ENCODE data around the gene NDRG2. TPM values are rescaled to one million over a fixed set of nuclear protein-coding genes. Genes with fewer than 3 reads are reported as not detected.

The NDRG2 gene
- total RNA-seq, 1 experiment from 2014 or later, result 0.82 TPM

- DNase-seq (ENCODE audit: unreplicated experiment), result no peak
- no TSS peak for BruUV-seq (replicated peaks)
- no peak for TF ChIP-seq CTCF (IDR thresholded peaks at IDR 0.05; ENCODE audit: unreplicated experiment)
- peaks cover 5% of the 10 kb centered on the region for H3K4me1 Mint-ChIP-seq (ENCODE audit: insufficient read depth, unreplicated experiment)
- H3K27me3 Mint-ChIP-seq (ENCODE audit: insufficient read depth, unreplicated experiment), result no peaks in the 10 kb centered on the region
- ChIA-PET POLR2A (interaction anchor here (0.6 kb wide), 1 partner anchor 8 kb away, joined by 5 read pairs; no protein-coding TSS in a partner anchor), CTCF (interaction anchor here (0.6 to 1.1 kb wide), 2 partner anchors 9 to 368 kb away, joined by 3 to 4 read pairs; no protein-coding TSS in a partner anchor)
- no peak overlapping the region for H3K4me3 Mint-ChIP-seq (ENCODE audit: unreplicated experiment)
- intact Hi-C loops (cut with micrococcal nuclease), result no loop called here
- H3K36me3 Mint-ChIP-seq (ENCODE audit: insufficient read depth, unreplicated experiment), result no peaks in the 10 kb centered on the region
- no peaks in the 10 kb centered on the region for H3K9me3 Mint-ChIP-seq (ENCODE audit: unreplicated experiment)
- H3K27ac Mint-ChIP-seq (ENCODE audit: low read depth, unreplicated experiment), result no peak overlapping the region
These were observed 34.0 kb upstream of the NDRG2 start for GRCh38 chr14:21058903-21059302.

DNA sequence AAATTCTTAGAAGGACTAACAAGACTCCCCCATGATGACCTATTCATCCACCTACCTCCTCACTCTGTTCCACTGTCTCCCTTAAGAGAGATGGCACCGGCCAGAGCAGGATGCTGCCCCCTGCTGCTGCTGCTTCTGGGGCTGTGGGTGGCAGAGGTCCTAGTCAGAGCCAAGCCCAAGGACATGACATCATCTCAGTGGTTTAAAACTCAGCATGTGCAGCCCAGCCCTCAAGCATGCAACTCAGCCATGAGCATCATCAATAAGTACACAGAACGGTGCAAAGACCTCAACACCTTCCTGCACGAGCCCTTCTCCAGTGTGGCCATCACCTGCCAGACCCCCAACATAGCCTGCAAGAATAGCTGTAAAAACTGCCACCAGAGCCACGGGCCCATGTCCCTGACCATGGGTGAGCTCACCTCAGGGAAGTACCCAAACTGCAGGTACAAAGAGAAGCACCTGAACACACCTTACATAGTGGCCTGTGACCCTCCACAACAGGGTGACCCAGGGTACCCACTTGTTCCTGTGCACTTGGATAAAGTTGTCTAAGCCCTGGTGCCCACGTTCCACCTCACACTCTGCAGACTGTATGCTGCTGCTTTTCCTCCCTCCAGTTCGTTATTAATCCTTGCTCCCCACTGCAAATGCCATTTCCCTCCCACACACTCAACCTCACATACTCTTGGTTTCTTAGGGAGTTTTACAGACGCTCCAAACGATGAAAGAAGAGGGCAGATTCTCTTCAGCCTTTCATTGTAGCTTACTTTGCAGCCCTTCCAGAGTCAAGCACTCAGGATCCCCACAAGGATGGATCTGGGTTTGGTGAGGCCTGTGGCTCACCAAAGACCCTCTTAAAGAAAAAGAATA, 33.2 kb upstream of the NDRG2 start, which contains the start of gene RNASE8:
Gene RNASE8, plus strand, starts transcription at position 20 of the 873 bp plus-strand sequence. Its CDS starts 71 bp downstream, at position 91.
- H3K4me3 Mint-ChIP-seq (ENCODE audit: unreplicated experiment), result no peak within 1 kb of the TSS
- H3K27me3 Mint-ChIP-seq (ENCODE audit: insufficient read depth, unreplicated experiment), result no peaks in the 10 kb centered on the region
- no peaks in the 10 kb centered on the region for H3K9me3 Mint-ChIP-seq (ENCODE audit: unreplicated experiment)
- peak; percentile 24 for DNase-seq (ENCODE audit: unreplicated experiment)
- intact Hi-C loops (cut with micrococcal nuclease), result no loop called here
- TF ChIP-seq CTCF (IDR thresholded peaks at IDR 0.05; ENCODE audit: unreplicated experiment), result no peak
- BruUV-seq (replicated peaks), result no TSS peak
- ChIA-PET POLR2A (interaction anchor here (0.7 to 1.8 kb wide), 3 partner anchors 9 to 43 kb away, joined by 3 to 6 read pairs (median 3); partner anchors contain the start of genes ARHGEF40 and TMEM253), CTCF (interaction anchor here (0.7 to 1.1 kb wide), 3 partner anchors 10 to 44 kb away, joined by 3 to 4 read pairs (median 3); no protein-coding TSS in a partner anchor)
- no peak within 1 kb of the TSS for H3K27ac Mint-ChIP-seq (ENCODE audit: low read depth, unreplicated experiment)
- peaks cover 5% of the 10 kb centered on the region for H3K4me1 Mint-ChIP-seq (ENCODE audit: insufficient read depth, unreplicated experiment)
- H3K36me3 Mint-ChIP-seq (ENCODE audit: insufficient read depth, unreplicated experiment), result no peaks in the 10 kb centered on the region

GRCh38 chr14:21056520-21057163, 31.8 kb upstream of the NDRG2 start:
- intact Hi-C loops (cut with micrococcal nuclease), result no loop called here
- DNase-seq (ENCODE audit: unreplicated experiment), result peak; percentile 35
- no peak overlapping the region for H3K4me3 Mint-ChIP-seq (ENCODE audit: unreplicated experiment)
- no peaks in the 10 kb centered on the region for H3K36me3 Mint-ChIP-seq (ENCODE audit: insufficient read depth, unreplicated experiment)
- CTCF ChIA-PET, result interaction anchor here (0.9 to 1.1 kb wide), 3 partner anchors 11 to 36 kb away, joined by 3 to 5 read pairs (median 4); partner anchors contain the start of gene RNASE13
- TF ChIP-seq CTCF (IDR thresholded peaks at IDR 0.05; ENCODE audit: unreplicated experiment), result no peak
- no peaks in the 10 kb centered on the region for H3K27me3 Mint-ChIP-seq (ENCODE audit: insufficient read depth, unreplicated experiment)
- peaks cover 5% of the 10 kb centered on the region for H3K4me1 Mint-ChIP-seq (ENCODE audit: insufficient read depth, unreplicated experiment)
- POLR2A ChIA-PET, result interaction anchor here (1.3 to 1.8 kb wide), 2 partner anchors 9 to 14 kb away, joined by 6 read pairs; partner anchors contain the start of gene ARHGEF40
- BruUV-seq (replicated peaks), result no TSS peak
- H3K27ac Mint-ChIP-seq (ENCODE audit: low read depth, unreplicated experiment), result no peak overlapping the region
- no peaks in the 10 kb centered on the region for H3K9me3 Mint-ChIP-seq (ENCODE audit: unreplicated experiment)

Data from MCF 10A (cell line).